Stimulated activated CD8-positive, alpha-beta memory T cell treated with anti-CD3 and anti-CD28 coated beads, Interleukin-4, amount 100 ng/mL, for 4 hours (primary cell): ENCODE results near the gene SCN11A.

Experiments
- DNase-seq, 2 donors: peaks; one replicate each; pipeline ENCODE4 v3.0.0-alpha.2; 2020; ENCODE audit warnings: low read depth in 2 of 2, low spot score in 1 of 2

SCN11A gene

GRCh38 chr3:39011191-39011736 lies 40.5 kb downstream of the SCN11A start:
- DNase-seq = no peak

GRCh38 chr3:39005295-39005694 lies 46.4 kb downstream of the SCN11A start:
- no peak for DNase-seq
